ENCODE measurements around the gene NFIA. TPM values are rescaled to one million over a fixed set of nuclear protein-coding genes. Genes with fewer than 3 reads are reported as not detected.
A peak's percentile ranks its signal among the peaks of the same experiment; 100 is the strongest.

Gene NFIA
- total and polyA plus RNA-seq, 2 donors, result 18.1 to 105 TPM

DNA sequence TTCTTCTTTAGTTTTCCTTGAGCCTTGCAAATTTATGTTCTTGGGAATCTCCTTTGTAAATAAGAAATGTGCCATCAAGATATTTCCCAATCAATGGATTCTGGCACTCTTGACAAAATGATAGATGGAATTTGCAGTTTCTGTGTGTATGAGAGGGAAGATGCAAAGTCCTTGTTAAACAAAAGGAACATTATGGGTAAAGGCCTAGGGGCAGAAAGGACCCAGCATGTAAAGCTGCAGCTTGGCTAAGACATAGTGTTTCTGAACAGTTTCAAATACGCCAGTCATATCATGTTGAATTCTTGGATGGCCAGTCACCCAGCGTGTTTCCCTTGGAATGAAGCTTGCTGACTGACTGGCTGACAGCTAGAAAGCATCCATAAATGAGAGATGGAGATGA lies 210.8 kb downstream of the NFIA start:
- WGBS, result 83% methylated on average over 2 of the region's 2 CpGs
- Histone ChIP-seq H3K4me1 (ENCODE audit: insufficient read depth) (no peaks in the 10 kb centered on the region), H3K27ac (ENCODE audit: low read depth) (no peak overlapping the region), H3K36me3 (ENCODE audit: insufficient read depth) (no peaks in the 10 kb centered on the region), H3K4me3 (ENCODE audit: low read depth, low read length) (no peak overlapping the region)
- no peak for DNase-seq (ENCODE audit: extremely low spot score)

DNA sequence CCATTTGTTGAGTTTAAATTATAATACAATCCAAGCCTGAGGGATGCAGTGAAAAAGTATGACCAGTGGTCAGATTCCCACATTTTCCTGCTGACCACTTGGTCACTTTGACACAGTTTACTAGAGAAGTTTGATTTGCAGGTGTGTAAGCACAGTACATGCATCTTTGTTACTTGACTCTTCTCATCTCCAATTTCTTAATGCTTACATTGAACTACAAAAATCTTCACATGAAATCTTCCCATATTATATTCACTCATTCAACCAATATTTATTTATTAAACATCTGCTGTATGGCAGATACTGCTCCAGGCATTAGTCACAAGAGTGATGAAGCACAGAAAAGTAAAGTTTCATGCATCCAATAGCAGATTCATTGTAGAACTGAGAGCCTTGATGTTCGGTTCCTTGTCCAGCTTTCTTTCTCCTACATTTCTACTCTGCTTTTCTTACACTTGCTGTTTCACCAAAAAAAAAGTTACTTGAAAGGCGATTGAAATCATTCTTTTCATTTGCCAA lies 211.7 kb downstream of the NFIA start:
- no peak overlapping the region for H3K27ac ChIP-seq (ENCODE audit: low read depth)
- H3K4me3 ChIP-seq (ENCODE audit: low read depth, low read length), result no peak overlapping the region
- 91% methylated on average over 2 of the region's 2 CpGs for WGBS
- no peaks in the 10 kb centered on the region for H3K4me1 ChIP-seq (ENCODE audit: insufficient read depth)
- no peaks in the 10 kb centered on the region for H3K36me3 ChIP-seq (ENCODE audit: insufficient read depth)
- no peak for DNase-seq (ENCODE audit: extremely low spot score)

GRCh38 chr1:61294930-61295329 lies 212.6 kb downstream of the NFIA start:
- H3K36me3 ChIP-seq (ENCODE audit: insufficient read depth), result no peaks in the 10 kb centered on the region
- H3K4me1 ChIP-seq (ENCODE audit: insufficient read depth), result no peaks in the 10 kb centered on the region
- no peak overlapping the region for H3K27ac ChIP-seq (ENCODE audit: low read depth)
- DNase-seq (ENCODE audit: extremely low spot score), result no peak
- no peak overlapping the region for H3K4me3 ChIP-seq (ENCODE audit: low read depth, low read length)
- WGBS, result 94% methylated on average over 5 of the region's 5 CpGs

DNA sequence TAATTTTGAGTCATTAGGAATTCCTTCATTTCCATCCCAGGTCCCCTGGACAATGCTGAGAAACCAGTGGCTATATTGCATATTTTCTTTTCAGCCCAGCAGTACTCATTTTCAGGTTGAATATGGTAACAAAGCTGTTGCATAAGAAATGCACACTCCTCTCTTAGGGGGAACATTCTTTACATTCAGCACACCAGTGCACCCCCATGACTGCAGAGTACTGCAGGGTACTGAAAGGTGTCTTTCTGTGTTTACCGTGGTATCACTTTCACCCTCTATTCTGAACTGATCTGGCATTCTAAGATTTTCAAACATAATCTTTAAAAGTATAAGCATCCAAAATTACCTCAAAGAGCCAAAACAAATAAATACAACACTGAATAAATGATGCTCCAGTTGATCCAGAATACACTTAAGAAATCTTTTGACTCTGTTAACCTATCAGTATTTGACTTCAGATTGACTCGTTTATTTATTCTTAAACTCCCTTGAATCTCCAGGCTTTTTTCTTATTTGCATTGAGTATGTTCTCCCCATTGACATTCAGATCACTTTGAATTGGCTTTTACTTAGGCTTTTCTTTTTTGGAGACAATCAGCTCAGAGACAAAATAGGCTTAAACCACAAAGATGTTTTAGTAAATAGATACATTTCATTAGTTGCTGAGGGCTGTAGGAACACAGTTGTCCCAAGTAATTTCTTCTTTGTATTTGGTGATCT lies 213.6 kb downstream of the NFIA start:
- H3K36me3 ChIP-seq (ENCODE audit: insufficient read depth), result no peaks in the 10 kb centered on the region
- H3K4me1 ChIP-seq (ENCODE audit: insufficient read depth), result no peaks in the 10 kb centered on the region
- H3K27ac ChIP-seq (ENCODE audit: low read depth), result no peak overlapping the region
- WGBS, result 69% methylated on average over 2 of the region's 2 CpGs
- DNase-seq (ENCODE audit: extremely low spot score), result no peak
- no peak overlapping the region for H3K4me3 ChIP-seq (ENCODE audit: low read depth, low read length)

GRCh38 chr1:61297887-61298286 lies 215.5 kb downstream of the NFIA start:
- no peak for DNase-seq (ENCODE audit: extremely low spot score)
- Histone ChIP-seq H3K36me3 (ENCODE audit: insufficient read depth) (no peaks in the 10 kb centered on the region), H3K27ac (ENCODE audit: low read depth) (no peak overlapping the region)

GRCh38 chr1:61299463-61299862 lies 217.1 kb downstream of the NFIA start:
- H3K4me1 ChIP-seq (ENCODE audit: insufficient read depth), result no peaks in the 10 kb centered on the region
- WGBS, result 32% methylated on average over 2 of the region's 2 CpGs
- no peaks in the 10 kb centered on the region for H3K36me3 ChIP-seq (ENCODE audit: insufficient read depth)
- H3K4me3 ChIP-seq (ENCODE audit: low read depth, low read length), result no peak overlapping the region
- peak overlapping the region; percentile 23 for H3K27ac ChIP-seq (ENCODE audit: low read depth)
- no peak for DNase-seq (ENCODE audit: extremely low spot score)

More at GRCh38 chr1:61297887-61298286, 215.5 kb downstream of the NFIA start:
- Histone ChIP-seq H3K4me3 (ENCODE audit: low read depth, low read length) (no peak overlapping the region), H3K4me1 (ENCODE audit: insufficient read depth) (no peaks in the 10 kb centered on the region)
- 89% methylated on average over 7 of the region's 7 CpGs for WGBS

- H3K27ac ChIP-seq (ENCODE audit: low read depth), result no peak overlapping the region
- no peaks in the 10 kb centered on the region for H3K4me1 ChIP-seq (ENCODE audit: insufficient read depth)
- no peaks in the 10 kb centered on the region for H3K36me3 ChIP-seq (ENCODE audit: insufficient read depth)
- no peak for DNase-seq (ENCODE audit: extremely low spot score)
- 76% methylated on average over 3 of the region's 3 CpGs for WGBS
- no peak overlapping the region for H3K4me3 ChIP-seq (ENCODE audit: low read depth, low read length)
Observed at GRCh38 chr1:61300899-61301298, 218.5 kb downstream of the NFIA start.

DNA sequence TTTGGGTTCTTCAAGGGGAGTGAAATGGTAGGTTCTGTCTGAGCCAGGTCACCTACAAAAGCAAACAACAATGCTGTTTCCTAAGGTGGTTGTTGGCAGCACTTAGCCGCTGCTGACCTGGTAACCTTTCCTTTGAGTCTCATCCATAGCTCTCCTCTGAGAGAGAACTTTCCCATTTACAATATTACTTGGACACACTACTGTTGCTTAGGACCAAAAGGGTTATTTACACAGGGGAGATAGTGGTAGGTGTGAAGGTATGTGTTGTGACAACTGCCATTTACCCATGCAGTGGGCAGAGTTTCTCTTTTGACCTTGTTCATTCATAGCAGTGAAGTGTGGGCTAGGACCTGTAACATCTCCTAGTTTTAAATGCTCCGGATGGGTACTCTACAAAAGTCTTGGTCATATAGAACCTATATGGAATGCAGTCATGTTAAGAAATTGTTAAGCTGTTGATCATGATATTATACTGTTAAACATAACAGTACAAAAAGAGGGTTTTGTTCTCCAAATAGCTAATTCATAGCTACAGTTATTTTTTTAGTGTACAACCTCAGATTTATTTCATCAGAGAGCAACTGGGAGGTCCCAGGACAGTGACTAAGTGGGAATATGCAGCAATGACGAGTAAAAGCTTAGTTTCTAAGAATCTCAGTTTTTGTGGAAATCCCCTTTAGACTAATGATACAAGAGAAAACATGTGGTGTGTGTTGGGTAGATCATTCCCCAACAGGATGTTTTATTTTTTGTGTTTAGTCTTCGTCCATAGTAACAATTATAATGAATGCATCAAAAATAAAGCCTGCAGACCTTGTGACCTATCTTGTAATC lies 219.7 kb downstream of the NFIA start:
- Histone ChIP-seq H3K4me1 (ENCODE audit: insufficient read depth) (no peaks in the 10 kb centered on the region), H3K27ac (ENCODE audit: low read depth) (peak overlapping the region; percentile 3), H3K36me3 (ENCODE audit: insufficient read depth) (no peaks in the 10 kb centered on the region), H3K4me3 (ENCODE audit: low read depth, low read length) (no peak overlapping the region)
- DNase-seq (ENCODE audit: extremely low spot score), result no peak
- 63% methylated on average over 4 of the region's 4 CpGs for WGBS

- Histone ChIP-seq H3K4me3 (ENCODE audit: low read depth, low read length) (no peak overlapping the region), H3K27ac (ENCODE audit: low read depth) (no peak overlapping the region), H3K36me3 (ENCODE audit: insufficient read depth) (peaks cover 2% of the 10 kb centered on the region), H3K4me1 (ENCODE audit: insufficient read depth) (no peaks in the 10 kb centered on the region)
- DNase-seq (ENCODE audit: extremely low spot score), result no peak
- WGBS, result 90% methylated on average over 3 of the region's 3 CpGs
Observed at GRCh38 chr1:61307422-61308142, 225.2 kb downstream of the NFIA start.

- no peak overlapping the region for H3K4me3 ChIP-seq (ENCODE audit: low read depth, low read length)
- peaks cover 2% of the 10 kb centered on the region for H3K36me3 ChIP-seq (ENCODE audit: insufficient read depth)
- WGBS, result 73% methylated on average over 3 of the region's 3 CpGs
- H3K27ac ChIP-seq (ENCODE audit: low read depth), result no peak overlapping the region
- H3K4me1 ChIP-seq (ENCODE audit: insufficient read depth), result no peaks in the 10 kb centered on the region
- no peak for DNase-seq (ENCODE audit: extremely low spot score)
Observed at GRCh38 chr1:61310057-61310456, 227.7 kb downstream of the NFIA start.

DNA sequence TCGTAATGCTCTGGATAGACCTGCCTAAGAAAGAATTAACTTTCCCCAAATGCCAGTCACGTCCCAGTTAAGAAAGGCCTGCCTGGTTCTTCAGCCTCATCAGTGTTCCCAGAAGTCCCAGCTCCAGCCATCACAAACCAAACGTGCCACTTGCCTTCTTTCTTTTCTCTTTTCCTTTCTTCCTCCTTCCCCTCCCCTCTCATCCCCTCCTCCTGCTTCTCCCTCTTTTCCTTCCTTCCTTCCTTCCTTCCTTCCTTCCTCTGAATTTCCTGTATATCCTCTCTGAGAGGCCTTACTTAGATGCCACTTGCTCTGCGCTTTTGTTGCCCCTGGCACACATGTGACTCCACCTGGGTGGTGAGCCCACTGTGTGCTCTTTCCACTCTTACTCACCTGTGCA lies 228.2 kb downstream of the NFIA start:
- no peak for DNase-seq (ENCODE audit: extremely low spot score)
- H3K4me3 ChIP-seq (ENCODE audit: low read depth, low read length), result no peak overlapping the region
- no peak overlapping the region for H3K27ac ChIP-seq (ENCODE audit: low read depth)
- no peaks in the 10 kb centered on the region for H3K4me1 ChIP-seq (ENCODE audit: insufficient read depth)
- WGBS, result 91% methylated on average over 4 of the region's 4 CpGs
- peaks cover 2% of the 10 kb centered on the region for H3K36me3 ChIP-seq (ENCODE audit: insufficient read depth)

DNA sequence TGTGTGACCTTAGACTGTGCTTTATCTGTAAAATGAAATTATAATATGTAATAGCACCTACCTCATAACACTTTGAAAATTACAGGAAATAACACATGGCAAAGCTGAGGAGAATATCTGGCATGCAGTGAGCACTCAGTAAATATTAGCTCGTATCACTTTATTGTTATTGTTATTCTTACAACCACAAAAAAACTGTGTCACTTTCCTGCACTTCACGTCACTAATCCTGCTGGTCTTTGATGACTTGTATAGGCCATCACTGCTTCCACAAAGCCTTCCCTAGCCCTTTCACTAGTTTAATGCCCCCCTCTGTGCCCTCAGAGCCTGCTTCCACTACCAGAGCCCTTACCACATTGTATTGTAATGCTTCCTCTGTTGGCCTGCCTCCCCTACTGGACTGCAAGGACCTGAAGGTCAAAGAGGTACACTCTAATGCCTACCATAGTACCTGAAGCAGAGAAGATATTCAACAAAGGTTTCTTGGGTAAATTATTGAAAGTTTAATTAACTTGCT lies 231.6 kb downstream of the NFIA start:
- WGBS, result 76% methylated on average over 2 of the region's 2 CpGs
- Histone ChIP-seq H3K36me3 (ENCODE audit: insufficient read depth) (no peaks in the 10 kb centered on the region), H3K4me3 (ENCODE audit: low read depth, low read length) (no peak overlapping the region), H3K27ac (ENCODE audit: low read depth) (no peak overlapping the region), H3K4me1 (ENCODE audit: insufficient read depth) (no peaks in the 10 kb centered on the region)
- no peak for DNase-seq (ENCODE audit: extremely low spot score)

DNA sequence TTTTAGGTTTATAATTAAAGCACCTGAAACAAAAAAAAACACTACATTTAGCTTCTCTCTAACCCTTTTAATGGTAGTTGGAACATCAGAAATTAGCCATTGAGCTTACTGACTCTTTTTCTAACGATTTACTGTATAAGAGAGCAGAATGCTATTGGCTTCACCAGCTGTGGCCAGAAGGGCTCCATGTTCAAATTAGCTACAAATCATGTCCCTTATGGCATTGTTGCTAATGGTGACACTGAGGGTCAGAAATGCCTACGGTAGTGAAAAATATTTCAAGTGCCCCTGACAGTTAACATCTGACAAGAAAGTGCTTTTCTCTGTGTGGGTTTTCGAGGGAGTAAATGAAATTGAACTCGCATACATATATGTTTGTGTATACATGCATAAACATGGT lies 232.7 kb downstream of the NFIA start:
- WGBS, result 90% methylated on average over 4 of the region's 4 CpGs
- H3K4me1 ChIP-seq (ENCODE audit: insufficient read depth), result no peaks in the 10 kb centered on the region
- H3K4me3 ChIP-seq (ENCODE audit: low read depth, low read length), result no peak overlapping the region
- DNase-seq (ENCODE audit: extremely low spot score), result no peak
- no peak overlapping the region for H3K27ac ChIP-seq (ENCODE audit: low read depth)
- no peaks in the 10 kb centered on the region for H3K36me3 ChIP-seq (ENCODE audit: insufficient read depth)

Data from urinary bladder (tissue), 4 donors.